Measurements from ENCODE around the gene MYH7.
"Not testable (repeated sequence)": the region's sequence is repeated elsewhere in the genome, so short reads cannot be mapped to it uniquely, and the experiment has no call there.

Gene MYH7

DNA sequence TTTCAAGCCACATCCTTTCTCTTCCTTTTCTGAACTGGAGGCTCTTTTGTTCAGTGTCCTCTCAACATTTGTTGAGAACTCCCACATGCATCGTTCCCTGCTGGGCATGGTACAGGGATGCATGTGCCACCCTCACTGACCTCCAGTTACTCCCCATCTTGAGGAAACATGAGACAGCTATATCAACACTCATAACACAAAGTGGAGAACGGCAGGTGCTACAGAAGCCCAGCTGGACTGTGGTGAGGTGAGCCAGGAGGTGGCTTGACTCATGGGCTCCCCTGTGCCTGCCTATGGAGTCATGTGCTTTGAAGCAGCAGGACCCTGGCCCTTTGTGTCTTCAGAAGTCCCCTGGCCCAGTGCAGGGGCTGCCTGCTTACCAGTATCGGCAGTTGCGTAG lies 37.1 kb downstream of the MYH7 start:
- no peaks in the 10 kb centered on the region for H3K79me2 ChIP-seq
- H3K27ac ChIP-seq: no peak overlapping the region
- H3K4me2 ChIP-seq (ENCODE audit: low read length): no peak overlapping the region
- no peak for TF ChIP-seq CTCF (IDR thresholded peaks at IDR 0.05)
- no peaks in the 10 kb centered on the region for H3K9me3 ChIP-seq (ENCODE audit: control insufficient read depth, low read length)
- no peaks in the 10 kb centered on the region for H3K36me3 ChIP-seq (ENCODE audit: control insufficient read depth, insufficient read depth, low read length)
- H2AFZ ChIP-seq: no peak overlapping the region
- no peaks in the 10 kb centered on the region for H3K4me1 ChIP-seq
- H3K9ac ChIP-seq: no peak overlapping the region
- no peaks in the 10 kb centered on the region for H3K27me3 ChIP-seq (ENCODE audit: control insufficient read depth, insufficient read depth, low read length)
- H3K4me3 ChIP-seq (ENCODE audit: low read depth, low read length): no peak overlapping the region

DNA sequence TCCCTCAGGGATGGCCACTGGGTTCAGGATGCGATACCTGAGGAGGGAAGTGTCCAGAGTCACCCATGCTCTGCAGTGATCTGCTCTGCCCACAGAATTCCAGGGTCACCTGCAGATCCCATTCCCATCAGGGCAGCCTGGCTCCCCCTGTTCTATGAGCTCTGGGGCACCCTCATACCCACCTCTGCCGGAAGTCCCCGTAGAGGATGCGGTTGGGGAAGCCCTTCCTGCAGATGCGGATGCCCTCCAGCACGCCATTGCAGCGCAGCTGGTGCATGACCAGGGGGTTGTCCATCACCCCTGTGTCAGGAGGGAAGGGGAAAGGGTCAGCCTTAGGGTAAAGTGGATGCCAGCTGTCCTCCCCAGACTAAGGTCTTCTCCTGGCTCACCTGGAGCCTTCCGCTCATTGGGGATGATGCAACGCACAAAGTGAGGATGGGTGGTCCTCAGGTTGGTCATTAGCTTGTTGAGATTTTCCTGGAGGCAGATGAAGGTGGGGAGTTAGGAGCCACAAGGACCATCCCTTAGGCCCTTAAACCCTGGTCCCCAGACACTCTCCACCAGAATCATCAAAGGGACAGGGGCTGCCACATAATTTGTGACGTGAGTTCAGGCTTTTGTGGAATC lies 38.6 kb downstream of the MYH7 start:
- no peak overlapping the region for H3K4me3 ChIP-seq (ENCODE audit: low read depth, low read length)
- H3K9ac ChIP-seq: no peak overlapping the region
- H3K79me2 ChIP-seq: no peaks in the 10 kb centered on the region
- H3K9me3 ChIP-seq (ENCODE audit: control insufficient read depth, low read length): no peaks in the 10 kb centered on the region
- H2AFZ ChIP-seq: no peak overlapping the region
- H3K4me2 ChIP-seq (ENCODE audit: low read length): no peak overlapping the region
- no peaks in the 10 kb centered on the region for H3K4me1 ChIP-seq
- no peak overlapping the region for H3K27ac ChIP-seq
- H3K36me3 ChIP-seq (ENCODE audit: control insufficient read depth, insufficient read depth, low read length): no peaks in the 10 kb centered on the region
- no peak for TF ChIP-seq CTCF (IDR thresholded peaks at IDR 0.05)
- no peaks in the 10 kb centered on the region for H3K27me3 ChIP-seq (ENCODE audit: control insufficient read depth, insufficient read depth, low read length)

DNA sequence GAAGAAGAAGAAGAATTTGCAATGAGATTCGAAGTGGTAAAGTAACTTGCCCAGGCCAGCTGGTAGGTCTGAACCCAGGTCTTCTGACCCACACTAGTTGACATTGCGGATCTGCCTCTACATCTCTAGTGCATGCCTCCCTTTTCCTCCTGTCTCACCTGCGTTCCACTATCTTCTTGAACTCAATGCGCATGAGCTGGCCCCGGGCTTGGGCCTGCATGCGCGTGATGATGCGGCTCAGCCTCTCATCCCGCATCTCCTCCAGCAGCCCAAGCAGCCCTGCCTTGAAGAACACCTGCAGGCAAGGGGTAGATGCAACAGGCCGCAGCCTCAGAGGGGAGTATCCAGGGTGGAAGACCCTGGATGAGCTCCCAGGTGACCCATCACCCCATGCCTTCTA lies 39.3 kb downstream of the MYH7 start:
- H3K4me3 ChIP-seq (ENCODE audit: low read depth, low read length): no peak overlapping the region
- H3K4me1 ChIP-seq: no peaks in the 10 kb centered on the region
- H3K36me3 ChIP-seq (ENCODE audit: control insufficient read depth, insufficient read depth, low read length): no peaks in the 10 kb centered on the region
- H3K9ac ChIP-seq: no peak overlapping the region
- no peaks in the 10 kb centered on the region for H3K79me2 ChIP-seq
- H3K27ac ChIP-seq: no peak overlapping the region
- no peak for TF ChIP-seq CTCF (IDR thresholded peaks at IDR 0.05)
- H3K4me2 ChIP-seq (ENCODE audit: low read length): no peak overlapping the region
- no peaks in the 10 kb centered on the region for H3K27me3 ChIP-seq (ENCODE audit: control insufficient read depth, insufficient read depth, low read length)
- no peaks in the 10 kb centered on the region for H3K9me3 ChIP-seq (ENCODE audit: control insufficient read depth, low read length)
- H2AFZ ChIP-seq: no peak overlapping the region

- no peaks in the 10 kb centered on the region for H3K36me3 ChIP-seq (ENCODE audit: control insufficient read depth, insufficient read depth, low read length)
- H3K27me3 ChIP-seq (ENCODE audit: control insufficient read depth, insufficient read depth, low read length): no peaks in the 10 kb centered on the region
- TF ChIP-seq CTCF (IDR thresholded peaks at IDR 0.05): no peak
- H3K4me1 ChIP-seq: no peaks in the 10 kb centered on the region
- no peak overlapping the region for H2AFZ ChIP-seq
- no peak overlapping the region for H3K4me2 ChIP-seq (ENCODE audit: low read length)
- H3K4me3 ChIP-seq (ENCODE audit: low read depth, low read length): no peak overlapping the region
- no peaks in the 10 kb centered on the region for H3K9me3 ChIP-seq (ENCODE audit: control insufficient read depth, low read length)
- H3K9ac ChIP-seq: no peak overlapping the region
- H3K27ac ChIP-seq: no peak overlapping the region
- no peaks in the 10 kb centered on the region for H3K79me2 ChIP-seq
Measured at GRCh38 chr14:23392613-23393012, 42.8 kb downstream of the MYH7 start.

- not testable (repeated sequence) for H3K4me1 ChIP-seq; H3K79me2 ChIP-seq; H3K27ac ChIP-seq; H2AFZ ChIP-seq; H3K9ac ChIP-seq; H3K9me3 ChIP-seq (ENCODE audit: control insufficient read depth, low read length); H3K4me2 ChIP-seq (ENCODE audit: low read length); H3K36me3 ChIP-seq (ENCODE audit: control insufficient read depth, insufficient read depth, low read length); H3K27me3 ChIP-seq (ENCODE audit: control insufficient read depth, insufficient read depth, low read length); H3K4me3 ChIP-seq (ENCODE audit: low read depth, low read length)
Measured at GRCh38 chr14:23389871-23390270, 45.6 kb downstream of the MYH7 start.
